Tibial nerve (tissue), 4 donors: ENCODE results near the gene SEPTIN5. TPM values are rescaled to one million over a fixed set of nuclear protein-coding genes. Genes with fewer than 3 reads are reported as not detected.

Source experiments
- DNase-seq, 2 donors: peaks; one replicate each; pipeline ENCODE4 v3.0.0-alpha.2; 2019; ENCODE audit warnings: low spot score in 2 of 2
- H3K27ac ChIP-seq, 4 donors: fragments of 200-600 bp; sonication (generic) in 3 of 4; one replicate each; pipeline ENCODE4 v1.5.1; 2017 to 2019; ENCODE audit warnings: mild to moderate bottlenecking in 1 of 4
- H3K27me3 ChIP-seq, 2 donors: fragments of 200-600 bp; sonication (generic) in 1 of 2; one replicate each; pipeline versions ENCODE4 v1.5.1 to v1.6.0; 2017 to 2019
- H3K36me3 ChIP-seq, 3 donors: fragments of 200-600 bp; sonication (generic); one replicate each; pipeline ENCODE4 v1.5.1; 2018 to 2019
- H3K4me1 ChIP-seq, 4 donors: fragments of 200-600 bp; sonication (generic) in 3 of 4; one replicate each; pipeline ENCODE4 v1.5.1; 2017 to 2019
- H3K4me3 ChIP-seq, 4 donors: fragments of 200-600 bp; sonication (generic) in 3 of 4; one replicate each; pipeline ENCODE4 v1.5.1; 2017 to 2019; ENCODE audit warnings: mild to moderate bottlenecking in 1 of 4, moderate library complexity in 1 of 4
- H3K9me3 ChIP-seq, 4 donors: fragments of 200-600 bp; sonication (generic) in 3 of 4; one replicate each; pipeline ENCODE4 v1.5.1; 2017 to 2019
- EP300 ChIP-seq, 2 donors: sonication (generic); formaldehyde crosslinking; IDR thresholded peaks; one replicate each; pipeline ENCODE4 v1.6.1; 2017; ENCODE audit warnings: antibody characterized with exemption in 2 of 2, mild to moderate bottlenecking in 1 of 2
- POLR2A ChIP-seq, 2 donors: fragments of 450-650 bp; IDR thresholded peaks; one replicate each; pipeline ENCODE4 v1.6.1; 2017; ENCODE audit warnings: antibody characterized with exemption in 2 of 2, mild to moderate bottlenecking in 2 of 2, moderate library complexity in 2 of 2
- whole genome bisulfite sequencing, 2 donors: methylation state at CpG; one replicate each; pipeline ENCODE4 v1.1.5; 2018; 5-methylcytosine and 5-hydroxymethylcytosine counted together
- total RNA-seq, 4 donors: library from RNA; depleted of rRNA; stranded (reverse); fragments of >200 nt; gene quantifications; one replicate each; pipeline ENCODE4 v1.1.0, GENCODE V29; 2016
- TF ChIP-seq, protein P1 (sequence below), 5 experiments: fragments of 200-600 bp in 3 of 5; fragments of 450-650 bp in 2 of 5; sonication (generic) in 3 of 5; IDR thresholded peaks; one replicate each; pipeline ENCODE4 v1.5.1; 2016 to 2019; ENCODE audit warnings: antibody characterized with exemption in 5 of 5, mild to moderate bottlenecking in 3 of 5, moderate library complexity in 2 of 5

Gene SEPTIN5
- total RNA-seq, 4 donors from 2014 or later: 11.4 to 29.1 (median 25.2) TPM

DNA sequence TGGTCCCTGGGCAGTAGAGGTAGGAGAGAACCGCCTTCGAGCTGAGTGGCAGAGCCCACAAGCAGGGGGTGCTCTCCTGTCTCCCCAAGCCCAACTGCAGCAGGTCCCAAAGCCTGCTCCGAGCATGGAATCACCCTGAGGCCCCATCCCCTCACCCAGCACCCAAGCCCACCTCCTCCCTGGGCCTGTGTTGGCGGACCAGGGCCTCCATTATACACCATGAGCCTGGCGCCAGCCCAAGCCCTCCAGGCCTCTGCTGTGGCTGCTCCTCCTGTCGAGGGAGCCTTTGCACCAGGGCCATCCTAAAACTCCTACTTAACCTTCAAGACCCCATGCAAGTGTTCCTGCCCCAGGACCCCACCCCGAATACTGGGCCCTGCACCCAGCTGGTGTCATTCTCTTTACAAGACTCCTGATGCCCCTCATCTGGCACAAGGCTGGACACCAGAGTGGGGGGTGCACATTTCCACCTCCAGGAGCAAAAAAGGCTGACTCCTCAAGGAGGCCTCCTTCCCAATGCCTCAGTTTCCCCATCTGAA, 25.7 kb downstream of the SEPTIN5 start:
- H3K4me3 ChIP-seq: no peak overlapping the region
- WGBS, 2 donors: 78 to 96% methylated on average over 7 of the region's 7 CpGs
- no peaks in the 10 kb centered on the region for H3K36me3 ChIP-seq
- no peaks in the 10 kb centered on the region for H3K9me3 ChIP-seq
- peaks cover 0 to 7% (median 0%) of the 10 kb centered on the region in 4 donors for H3K4me1 ChIP-seq
- TF ChIP-seq EP300 (IDR thresholded peaks at IDR 0.05) (no peak), POLR2A (IDR thresholded peaks at IDR 0.05) (no peak)
- TF ChIP-seq, protein P1, sequence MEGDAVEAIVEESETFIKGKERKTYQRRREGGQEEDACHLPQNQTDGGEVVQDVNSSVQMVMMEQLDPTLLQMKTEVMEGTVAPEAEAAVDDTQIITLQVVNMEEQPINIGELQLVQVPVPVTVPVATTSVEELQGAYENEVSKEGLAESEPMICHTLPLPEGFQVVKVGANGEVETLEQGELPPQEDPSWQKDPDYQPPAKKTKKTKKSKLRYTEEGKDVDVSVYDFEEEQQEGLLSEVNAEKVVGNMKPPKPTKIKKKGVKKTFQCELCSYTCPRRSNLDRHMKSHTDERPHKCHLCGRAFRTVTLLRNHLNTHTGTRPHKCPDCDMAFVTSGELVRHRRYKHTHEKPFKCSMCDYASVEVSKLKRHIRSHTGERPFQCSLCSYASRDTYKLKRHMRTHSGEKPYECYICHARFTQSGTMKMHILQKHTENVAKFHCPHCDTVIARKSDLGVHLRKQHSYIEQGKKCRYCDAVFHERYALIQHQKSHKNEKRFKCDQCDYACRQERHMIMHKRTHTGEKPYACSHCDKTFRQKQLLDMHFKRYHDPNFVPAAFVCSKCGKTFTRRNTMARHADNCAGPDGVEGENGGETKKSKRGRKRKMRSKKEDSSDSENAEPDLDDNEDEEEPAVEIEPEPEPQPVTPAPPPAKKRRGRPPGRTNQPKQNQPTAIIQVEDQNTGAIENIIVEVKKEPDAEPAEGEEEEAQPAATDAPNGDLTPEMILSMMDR (IDR thresholded peaks at IDR 0.05): no peak
- DNase-seq: no peak
- H3K27ac ChIP-seq: no peak overlapping the region
- H3K27me3 ChIP-seq: peaks cover 0 to 10% of the 10 kb centered on the region in 2 donors

DNA sequence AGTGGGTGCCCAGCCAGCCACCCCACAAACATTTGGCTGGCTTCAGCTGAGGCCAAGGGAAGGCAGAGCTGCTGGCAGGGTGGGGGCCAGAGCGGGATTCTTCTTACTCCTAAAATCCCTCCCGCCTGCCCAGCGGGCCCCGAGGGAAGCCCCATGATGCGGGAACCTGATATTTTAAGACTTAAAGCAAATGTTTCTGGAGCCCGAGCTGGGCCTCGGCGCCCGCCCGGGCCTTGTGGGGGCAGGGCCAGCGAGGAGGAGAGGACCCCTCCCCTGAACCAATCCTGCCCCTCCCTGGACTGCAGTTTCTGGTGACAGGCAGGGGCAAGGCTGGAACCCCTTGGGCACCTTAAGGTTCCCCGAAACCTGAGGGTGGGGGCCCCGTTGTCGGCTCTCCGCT, 26.3 kb downstream of the SEPTIN5 start:
- no peak for TF ChIP-seq EP300 (IDR thresholded peaks at IDR 0.05)
- 82 to 85% methylated on average over 11 to 15 of the region's 15 CpGs for WGBS, 2 donors
- no peak for DNase-seq
- peaks cover 0 to 10% of the 10 kb centered on the region in 2 donors for H3K27me3 ChIP-seq
- H3K4me3 ChIP-seq: no peak overlapping the region
- H3K4me1 ChIP-seq: peaks cover 0 to 7% (median 0%) of the 10 kb centered on the region in 4 donors
- H3K36me3 ChIP-seq: no peaks in the 10 kb centered on the region
- H3K27ac ChIP-seq: no peak overlapping the region
- no peaks in the 10 kb centered on the region for H3K9me3 ChIP-seq

DNA sequence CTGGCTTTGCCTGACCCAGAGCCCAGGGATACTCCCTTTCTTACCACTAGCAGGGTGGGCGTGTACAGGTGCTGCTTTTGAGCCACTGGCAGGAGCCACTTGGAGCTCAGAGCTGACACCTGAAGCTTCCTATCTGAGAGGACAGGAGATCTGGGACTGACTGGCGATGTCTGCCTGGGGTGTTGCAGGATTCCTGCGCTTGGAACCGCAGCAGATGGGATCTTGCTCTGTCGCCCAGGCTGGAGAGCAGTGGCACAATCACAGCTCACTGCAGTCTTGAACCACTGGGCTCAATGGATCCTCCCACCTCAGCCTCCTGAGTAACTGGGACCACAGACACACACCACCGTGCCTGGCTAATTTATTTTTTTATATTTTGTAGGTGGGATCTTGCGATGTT, 26.8 kb downstream of the SEPTIN5 start:
- H3K27me3 ChIP-seq: peaks cover 0 to 10% of the 10 kb centered on the region in 2 donors
- no peaks in the 10 kb centered on the region for H3K9me3 ChIP-seq
- peaks cover 0 to 7% (median 0%) of the 10 kb centered on the region in 4 donors for H3K4me1 ChIP-seq
- H3K27ac ChIP-seq: no peak overlapping the region
- WGBS, 2 donors: 90 to 93% methylated on average over 5 to 6 of the region's 7 CpGs
- H3K36me3 ChIP-seq: no peaks in the 10 kb centered on the region
- no peak for DNase-seq
- TF ChIP-seq POLR2A (IDR thresholded peaks at IDR 0.05) (no peak), EP300 (IDR thresholded peaks at IDR 0.05) (no peak)
- TF ChIP-seq, protein P1 (IDR thresholded peaks at IDR 0.05): no peak
- no peak overlapping the region for H3K4me3 ChIP-seq

DNA sequence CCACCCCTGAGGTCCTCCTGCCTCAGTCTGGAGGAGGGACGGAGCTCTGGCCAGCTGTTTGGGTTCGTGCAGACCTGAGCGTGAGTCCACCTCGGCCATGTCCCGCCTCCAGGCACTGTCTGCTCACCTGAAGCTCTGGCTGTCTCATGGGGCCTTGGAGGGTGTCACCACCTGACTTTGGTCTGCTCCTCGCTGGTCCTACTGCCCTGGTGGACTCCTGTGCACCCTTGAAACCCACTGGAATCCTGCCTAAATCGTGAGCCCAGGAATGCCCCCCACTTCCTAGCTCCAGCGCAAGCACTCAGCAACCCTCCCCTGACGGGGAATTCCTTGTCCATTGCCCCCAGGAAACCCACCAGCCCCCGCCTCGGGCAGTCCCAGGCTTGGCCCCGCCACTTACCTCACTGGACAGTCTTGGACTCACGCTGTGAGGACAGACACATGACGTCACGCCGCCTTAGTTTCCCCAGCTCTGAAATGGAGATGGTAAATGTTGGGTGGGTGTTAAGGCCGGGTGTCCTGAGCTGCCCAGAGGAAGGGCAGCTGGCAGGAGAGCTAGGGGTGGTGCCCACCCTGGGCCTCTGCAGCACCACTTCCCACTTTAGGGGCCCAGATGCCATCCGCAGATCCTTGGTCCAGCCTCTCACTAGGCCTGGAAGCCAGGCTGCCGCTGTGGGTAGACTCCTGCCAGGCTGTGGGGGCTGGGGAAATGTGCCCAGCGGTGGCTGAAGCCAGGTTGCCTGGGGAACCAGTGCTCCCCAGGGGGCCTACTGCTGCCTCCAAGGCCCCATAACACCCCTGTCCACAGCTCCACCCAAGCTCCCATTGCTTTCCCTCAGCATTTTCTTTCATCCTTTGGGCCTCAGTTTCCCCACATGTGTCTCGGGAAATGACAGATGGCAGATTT, 28.1 kb downstream of the SEPTIN5 start:
- Histone ChIP-seq H3K27ac (no peak overlapping the region), H3K27me3 (peaks cover 0 to 10% of the 10 kb centered on the region in 2 donors), H3K4me1 (peaks cover 0 to 7% (median 0%) of the 10 kb centered on the region in 4 donors), H3K4me3 (no peak overlapping the region), H3K9me3 (no peaks in the 10 kb centered on the region), H3K36me3 (no peaks in the 10 kb centered on the region)
- DNase-seq: no peak
- TF ChIP-seq EP300 (IDR thresholded peaks at IDR 0.05): no peak
- TF ChIP-seq, protein P1 (IDR thresholded peaks at IDR 0.05): no peak
- TF ChIP-seq POLR2A (IDR thresholded peaks at IDR 0.05): no peak
- WGBS, 2 donors: 85 to 88% methylated on average over 19 of the region's 21 CpGs

DNA sequence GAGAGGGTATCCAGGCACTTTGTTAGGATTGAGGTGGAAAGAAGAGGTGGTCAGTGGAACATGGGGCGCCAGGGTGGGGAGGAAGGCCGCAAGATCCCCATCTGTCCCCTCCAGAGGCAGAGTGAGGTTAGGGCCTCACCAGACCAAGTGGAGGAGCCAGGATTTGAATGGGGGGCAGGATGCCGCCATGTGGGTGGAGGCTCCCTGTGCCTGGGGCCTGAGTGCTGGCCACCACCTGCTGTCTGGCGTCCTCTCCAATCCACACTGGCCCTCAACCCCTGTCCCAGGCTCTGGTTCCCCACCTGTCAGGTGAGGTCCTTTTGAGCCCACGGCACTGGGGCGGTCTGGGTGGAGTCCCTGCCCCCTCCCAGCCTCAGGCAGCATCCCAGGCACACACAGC, 28.8 kb downstream of the SEPTIN5 start:
- Histone ChIP-seq H3K9me3 (no peaks in the 10 kb centered on the region), H3K27ac (no peak overlapping the region), H3K36me3 (no peaks in the 10 kb centered on the region), H3K27me3 (peaks cover 0 to 10% of the 10 kb centered on the region in 2 donors), H3K4me1 (peaks cover 0 to 6% (median 0%) of the 10 kb centered on the region in 4 donors), H3K4me3 (no peak overlapping the region)
- TF ChIP-seq, protein P1 (IDR thresholded peaks at IDR 0.05): no peak
- TF ChIP-seq POLR2A (IDR thresholded peaks at IDR 0.05) (no peak), EP300 (IDR thresholded peaks at IDR 0.05) (no peak)
- 84 to 90% methylated on average over 6 of the region's 6 CpGs for WGBS, 2 donors
- no peak for DNase-seq
